Muscle of arm (tissue), 12 donors: Measurements from ENCODE around the gene TM7SF2. TPM values are rescaled to one million over a fixed set of nuclear protein-coding genes. Genes with fewer than 3 reads are reported as not detected.

Source experiments
- DNase-seq: peaks from one replicate; pipeline ENCODE4 v3.0.0-alpha.2; 2013
- polyA plus RNA-seq, 12 donors: library from polyadenylated mRNA; unstranded; fragments of 120-200 nt; gene quantifications; one replicate each; pipeline ENCODE4 v1.2.1, GENCODE V29; 2013; ENCODE audit not compliant: insufficient read length in 12 of 12

Gene TM7SF2
- polyA plus RNA-seq, 12 donors: 6.1 to 59.2 (median 11.3) TPM; not detected in 1

DNA sequence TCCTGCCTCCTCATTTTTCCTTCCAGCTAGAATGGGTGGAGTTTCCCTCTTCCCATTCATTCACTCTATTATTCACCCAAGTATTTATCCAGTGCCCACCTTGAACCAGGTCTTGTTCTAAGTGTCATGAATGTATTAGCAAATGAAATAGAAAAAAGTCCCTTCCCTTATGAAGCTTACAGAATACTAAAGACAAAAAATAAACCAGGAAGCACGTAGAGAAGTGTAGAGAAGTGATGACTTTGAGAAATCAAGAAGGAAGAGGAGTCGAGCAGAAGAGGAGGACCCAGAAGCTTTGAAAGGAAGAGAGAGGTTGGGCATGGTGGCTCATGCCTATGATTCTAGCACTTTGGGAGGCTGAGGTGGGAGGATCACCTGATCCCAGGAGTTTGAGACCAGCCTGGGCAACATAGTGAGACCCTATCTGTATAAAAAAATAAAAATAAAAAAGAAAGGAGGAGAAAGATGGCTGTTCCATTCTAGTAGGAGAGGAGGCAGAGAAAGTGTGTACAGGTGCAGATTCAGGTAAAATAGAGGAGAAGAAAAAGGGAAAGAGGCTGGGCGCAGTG is 39.7 kb downstream of the TM7SF2 start:
- no peak for DNase-seq

GRCh38 chr11:65152122-65152521 is 40.5 kb downstream of the TM7SF2 start:
- no peak for DNase-seq

DNA sequence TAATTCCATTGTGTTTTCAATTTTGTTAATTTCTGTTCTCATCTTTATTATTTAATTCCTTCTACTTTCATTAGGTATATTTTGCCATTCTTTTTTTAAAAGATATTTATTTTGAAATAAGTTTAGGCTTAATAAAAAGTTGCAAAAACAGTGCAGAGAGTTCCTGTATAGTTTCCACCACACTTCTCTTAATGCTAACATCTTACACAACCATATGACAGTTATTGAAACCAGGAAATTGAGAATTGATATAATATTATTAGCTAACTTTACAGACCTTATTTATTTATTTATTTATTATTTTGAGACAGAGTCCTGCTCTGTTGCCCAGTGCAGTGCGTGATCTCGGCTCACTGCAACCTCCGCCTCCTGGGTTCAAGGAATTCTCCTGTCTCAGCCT is 44.6 kb downstream of the TM7SF2 start:
- no peak for DNase-seq

- DNase-seq: no peak
These were observed 45.3 kb downstream of the TM7SF2 start for GRCh38 chr11:65156926-65157325.

- DNase-seq: no peak
These were observed 45.7 kb downstream of the TM7SF2 start for GRCh38 chr11:65157336-65157735.

GRCh38 chr11:65159012-65159411 is 47.3 kb downstream of the TM7SF2 start:
- DNase-seq: no peak

DNA sequence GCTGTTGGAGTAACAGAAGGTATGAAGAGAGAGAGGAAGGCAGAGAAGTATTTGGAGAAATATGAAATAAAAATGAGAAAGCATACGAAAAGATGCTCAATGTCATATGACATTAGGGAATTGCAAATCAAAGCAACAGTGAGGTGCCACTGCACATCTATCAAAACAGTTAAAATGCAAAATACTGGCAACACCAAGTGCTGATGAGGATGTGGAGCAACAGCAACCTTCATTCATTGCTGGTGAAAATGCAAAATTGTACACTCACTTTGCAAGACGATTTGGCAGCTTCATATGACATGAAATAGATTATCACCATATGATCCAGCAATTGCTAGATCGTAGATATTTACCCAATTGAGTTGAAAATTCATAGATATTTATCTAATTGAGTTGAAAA is 49.0 kb downstream of the TM7SF2 start:
- DNase-seq: no peak

GRCh38 chr11:65163684-65164083 is 52.0 kb downstream of the TM7SF2 start:
- DNase-seq: no peak

Other genes with a start within 250 kb of the TM7SF2 start
- 100 to 1,000 TPM in 5 of 12 donors, 10 to 100 TPM in 7; 64.6 to 363 (median 85.9) TPM for gene EHD1, start 233.3 kb upstream of the TM7SF2 start, polyA plus RNA-seq
- 10 to 100 TPM in 6 of 12 donors, 1 to 10 TPM in 5, not detected in 1; 7.9 to 25.2 (median 10.0) TPM for gene ATG2A, start 194.7 kb upstream of the TM7SF2 start, polyA plus RNA-seq
- gene PPP2R5B, start 187.2 kb upstream of the TM7SF2 start, polyA plus RNA-seq: 10 to 100 TPM in 9 of 12 donors, 1 to 10 TPM in 2, not detected in 1; 9.6 to 14.2 (median 12.3) TPM
- under 1 TPM in 2 of 12 donors, not detected in 10; 0.30 to 0.39 TPM for gene GPHA2, start 176.0 kb upstream of the TM7SF2 start, polyA plus RNA-seq
- not detected for gene MAJIN, start 139.8 kb upstream of the TM7SF2 start, polyA plus RNA-seq
- gene BATF2, start 114.9 kb upstream of the TM7SF2 start, polyA plus RNA-seq: 1 to 10 TPM in 3 of 12 donors, under 1 TPM in 7, not detected in 2; 0.40 to 1.3 (median 0.79) TPM
- gene ARL2, start 97.7 kb upstream of the TM7SF2 start, polyA plus RNA-seq: 100 to 1,000 TPM in 1 of 12 donors, 10 to 100 TPM in 10, not detected in 1; 59.8 to 130 (median 72.3) TPM
- gene SNX15, start 84.4 kb upstream of the TM7SF2 start, polyA plus RNA-seq: 10 to 100 TPM in 11 of 12 donors, not detected in 1; 16.1 to 28.5 (median 20.4) TPM
- gene SAC3D1, start 70.7 kb upstream of the TM7SF2 start, polyA plus RNA-seq: 10 to 100 TPM in 6 of 12 donors, 1 to 10 TPM in 5, not detected in 1; 7.7 to 19.5 (median 10.4) TPM
- 10 to 100 TPM in 2 of 12 donors, 1 to 10 TPM in 9, not detected in 1; 5.1 to 26.1 (median 7.8) TPM for gene NAALADL1, start 53.3 kb upstream of the TM7SF2 start, polyA plus RNA-seq
- gene CDCA5, start 27.8 kb upstream of the TM7SF2 start, polyA plus RNA-seq: 10 to 100 TPM in 6 of 12 donors, 1 to 10 TPM in 5, not detected in 1; 7.1 to 15.8 (median 11.0) TPM
- gene ZFPL1, start 27.6 kb upstream of the TM7SF2 start, polyA plus RNA-seq: 10 to 100 TPM in 11 of 12 donors, not detected in 1; 17.1 to 37.9 (median 21.0) TPM
- gene VPS51, start 15.7 kb upstream of the TM7SF2 start, polyA plus RNA-seq: 100 to 1,000 TPM in 4 of 12 donors, 10 to 100 TPM in 7, not detected in 1; 83.5 to 141 (median 95.8) TPM
- 1 to 10 TPM in 10 of 12 donors, not detected in 2; 2.6 to 6.6 (median 3.7) TPM for gene ZNHIT2, start 5.8 kb downstream of the TM7SF2 start, polyA plus RNA-seq
- gene FAU, start 10.3 kb downstream of the TM7SF2 start, polyA plus RNA-seq: 100 to 1,000 TPM in 11 of 12 donors, not detected in 1; 680 to 974 (median 806) TPM
- gene MRPL49, start 10.4 kb downstream of the TM7SF2 start, polyA plus RNA-seq: 10 to 100 TPM in 11 of 12 donors, not detected in 1; 22.3 to 45.7 (median 25.1) TPM
- gene SYVN1, start 22.6 kb downstream of the TM7SF2 start, polyA plus RNA-seq: 10 to 100 TPM in 11 of 12 donors, not detected in 1; 36.7 to 53.3 (median 45.5) TPM
- gene SPDYC, start 58.4 kb downstream of the TM7SF2 start, polyA plus RNA-seq: under 1 TPM in 1 of 12 donors, not detected in 11; 0.17 TPM
- 100 to 1,000 TPM in 2 of 12 donors, 10 to 100 TPM in 9, not detected in 1; 64.7 to 140 (median 73.6) TPM for gene CAPN1, start 70.1 kb downstream of the TM7SF2 start, polyA plus RNA-seq
- 10 to 100 TPM in 11 of 12 donors, not detected in 1; 30.7 to 52.6 (median 39.3) TPM for gene POLA2, start 150.1 kb downstream of the TM7SF2 start, polyA plus RNA-seq
- gene CDC42EP2, start 203.0 kb downstream of the TM7SF2 start, polyA plus RNA-seq: 10 to 100 TPM in 11 of 12 donors, not detected in 1; 19.6 to 38.6 (median 27.5) TPM
- gene DPF2, start 222.0 kb downstream of the TM7SF2 start, polyA plus RNA-seq: 10 to 100 TPM in 11 of 12 donors, not detected in 1; 40.1 to 70.2 (median 51.2) TPM
- gene TIGD3, start 242.9 kb downstream of the TM7SF2 start, polyA plus RNA-seq: under 1 TPM in 9 of 12 donors, not detected in 3; 0.11 to 0.30 (median 0.24) TPM